Kidney (tissue), 14 donors: Measurements from ENCODE around the gene IFNGR1. TPM values are rescaled to one million over a fixed set of nuclear protein-coding genes. Genes with fewer than 3 reads are reported as not detected.

ENCODE experiments used
- DNase-seq, 5 donors: peaks; one replicate each; pipeline ENCODE4 v3.0.0-alpha.2; 2013 to 2020
- FAIRE-seq: peaks from 2 replicates; lab custom pipeline; 2012; peaks lifted over from hg19 to GRCh38; lab: Jason Lieb, UNC
- H3K27ac ChIP-seq, 2 donors: one replicate each; pipeline ENCODE4 v1.7.0; 2013; ENCODE audit warnings: low read depth in 2 of 2, low read length in 2 of 2, inconsistent platforms in 1 of 2
- H3K27me3 ChIP-seq: one replicate; pipeline ENCODE4 v1.7.1; 2013; ENCODE audit warnings: low read length, inconsistent platforms; ENCODE audit not compliant: control insufficient read depth, insufficient read depth
- H3K36me3 ChIP-seq, 3 donors: one replicate each; pipeline versions ENCODE4 v1.7.0 to v1.7.1; 2013; ENCODE audit warnings: low read length in 3 of 3, control low read depth in 1 of 3, inconsistent platforms in 1 of 3; ENCODE audit not compliant: insufficient read depth in 3 of 3, control insufficient read depth in 2 of 3
- H3K4me1 ChIP-seq, 3 donors: one replicate each; pipeline versions ENCODE4 v1.7.0 to v1.7.1; 2013; ENCODE audit warnings: low read length in 3 of 3, inconsistent platforms in 1 of 3, low read depth in 1 of 3; ENCODE audit not compliant: control insufficient read depth in 2 of 3, insufficient read depth in 2 of 3
- H3K4me3 ChIP-seq, 3 donors: one replicate each; pipeline versions ENCODE4 v1.7.0 to v1.8.1; 2013; ENCODE audit warnings: low read length in 3 of 3, control low read depth in 1 of 3, inconsistent platforms in 1 of 3
- H3K9ac ChIP-seq, 3 donors: one replicate each; pipeline versions ENCODE4 v1.7.0 to v1.7.1; 2013; ENCODE audit warnings: low read length in 3 of 3, control low read depth in 1 of 3, inconsistent platforms in 1 of 3
- H3K9me3 ChIP-seq, 3 donors: one replicate each; pipeline versions ENCODE4 v1.7.0 to v1.7.1; 2013; ENCODE audit warnings: low read length in 3 of 3, control low read depth in 1 of 3, inconsistent platforms in 1 of 3; ENCODE audit not compliant: control insufficient read depth in 2 of 3, insufficient read depth in 1 of 3
- CTCF ChIP-seq: IDR thresholded peaks from 3 replicates; pipeline ENCODE4 v1.5.1; 2012; ENCODE audit warnings: mild to moderate bottlenecking, moderate library complexity, borderline replicate concordance; ENCODE audit not compliant: insufficient read depth; ENCODE audit errors: extremely low read depth
- intact Hi-C: fragments of 100-400 bp; cut with DNase I; formaldehyde crosslinking; loops from one replicate; pipeline ENCODE4 v1.11.1; 2022
- polyA plus RNA-seq: library from polyadenylated mRNA; stranded (reverse); fragments of 350-450 nt; fragmentation: Illumina TruSeq; extraction: RNeasy Lipid Tissue Mini Kit (QIAGEN cat#74804); gene quantifications from one replicate; pipeline ENCODE4 v1.2.3, GENCODE V29; 2014; ENCODE audit warnings: low read depth, low replicate concordance; ENCODE audit not compliant: insufficient read depth
- total RNA-seq: library from RNA; stranded (reverse); fragmentation: NEBNext Ultra II Directional; extraction: Animal tissue kit (Norgen Biotek cat#: 25700); gene quantifications from one replicate; pipeline ENCODE4 v1.2.1, GENCODE V29; 2021
- donor health status: control.
- donor health status: control.
- donor health status: control.
- donor health status: control.
- donor health status: control.
- donor health status: DM: yes; HTN: yes; CAD: no.
- donor health status: Normal renal cell carcinoma (clear cell type).

Gene IFNGR1
- total and polyA plus RNA-seq, 2 donors from 2014 or later: 42.8 to 94.3 TPM

- FAIRE-seq (no peak), DNase-seq (no peak)
- H3K27me3 ChIP-seq: no peaks in the 10 kb centered on the region
- peak overlapping the region in 2 of 3 donors; percentile 51 to 63 for H3K9ac ChIP-seq
- TF ChIP-seq CTCF: no peak
- no peaks in the 10 kb centered on the region for H3K9me3 ChIP-seq
- intact Hi-C loops: no loop called here
- no peaks in the 10 kb centered on the region for H3K36me3 ChIP-seq
- H3K4me3 ChIP-seq: peak overlapping the region; percentile 60 to 99 (median 78)
- H3K27ac ChIP-seq: peak overlapping the region; percentile 91 to 98
- H3K4me1 ChIP-seq: peaks cover 0 to 15% (median 6%) of the 10 kb centered on the region in 3 donors
Measured at GRCh38 chr6:137219664-137220252, 573 bp upstream of the IFNGR1 start.

GRCh38 chr6:137218473-137218916 is 690 bp downstream of the IFNGR1 start:
- no peak for TF ChIP-seq CTCF
- no peaks in the 10 kb centered on the region for H3K27me3 ChIP-seq
- DNase-seq (peak in 3 of 5 donors; percentile 19 to 65 (median 62)), FAIRE-seq (no peak)
- no peaks in the 10 kb centered on the region for H3K9me3 ChIP-seq
- peaks cover 0 to 22% (median 14%) of the 10 kb centered on the region in 3 donors for H3K4me1 ChIP-seq
- intact Hi-C loops: no loop called here
- H3K36me3 ChIP-seq: no peaks in the 10 kb centered on the region
- peak overlapping the region; percentile 75 to 98 (median 88) for H3K9ac ChIP-seq
- peak overlapping the region; percentile 89 to 99 (median 97) for H3K4me3 ChIP-seq
- H3K27ac ChIP-seq: peak overlapping the region; percentile 91 to 98

GRCh38 chr6:137217801-137218472 is 1.2 kb downstream of the IFNGR1 start:
- FAIRE-seq (no peak), DNase-seq (peak in 3 of 5 donors; percentile 11 to 38 (median 30))
- no peaks in the 10 kb centered on the region for H3K27me3 ChIP-seq
- H3K9me3 ChIP-seq: no peaks in the 10 kb centered on the region
- peaks cover 0 to 28% (median 16%) of the 10 kb centered on the region in 3 donors for H3K4me1 ChIP-seq
- intact Hi-C loops: no loop called here
- no peak for TF ChIP-seq CTCF
- H3K9ac ChIP-seq: peak overlapping the region; percentile 75 to 98 (median 88)
- H3K4me3 ChIP-seq: peak overlapping the region; percentile 89 to 99 (median 97)
- H3K36me3 ChIP-seq: no peaks in the 10 kb centered on the region
- H3K27ac ChIP-seq: peak overlapping the region; percentile 91 to 98
